Neural cell (in vitro differentiated cells): ENCODE results near the gene NR2E1. TPM values are rescaled to one million over a fixed set of nuclear protein-coding genes. Genes with fewer than 3 reads are reported as not detected.
A peak's percentile ranks its signal among the peaks of the same experiment; 100 is the strongest.

Experiments
- H2AFZ ChIP-seq: fragments of 200-600, 300-800 bp; sonication (generic), shearing (Covaris generic); 2 replicates; pipeline ENCODE4 v1.6.0; 2014; ENCODE audit warnings: low read depth, mild to moderate bottlenecking, antibody characterized with exemption, low read length, moderate library complexity
- H3F3A ChIP-seq: fragments of 200-600 bp; shearing (Covaris generic); 2 replicates; pipeline ENCODE4 v1.6.1; 2016; ENCODE audit warnings: mild to moderate bottlenecking, moderate library complexity, mixed read lengths, antibody characterized with exemption, low read length; ENCODE audit not compliant: insufficient read depth, poor library complexity, severe bottlenecking
- H3K27ac ChIP-seq: fragments of 200-600, 300-800 bp; sonication (generic), shearing (Covaris generic); 2 replicates; pipeline ENCODE4 v1.5.1; 2014; ENCODE audit warnings: mild to moderate bottlenecking, low read length, moderate library complexity
- H3K27me3 ChIP-seq: fragments of 300-800, 200-600 bp; sonication (generic), shearing (Covaris generic); 2 replicates; pipeline ENCODE4 v1.6.0; 2014; ENCODE audit warnings: mild to moderate bottlenecking, low read depth, low read length, moderate library complexity; ENCODE audit not compliant: insufficient read depth
- H3K36me3 ChIP-seq: fragments of 300-800, 200-600 bp; sonication (generic), shearing (Covaris generic); 2 replicates; pipeline ENCODE4 v1.5.1; 2014; ENCODE audit warnings: mild to moderate bottlenecking, antibody characterized with exemption, low read length, moderate library complexity; ENCODE audit not compliant: insufficient read depth
- H3K4me2 ChIP-seq: fragments of 300-800, 200-600 bp; sonication (generic), shearing (Covaris generic); 2 replicates; pipeline ENCODE4 v1.6.0; 2014; ENCODE audit warnings: mild to moderate bottlenecking, low read length
- H3K4me3 ChIP-seq: fragments of 300-800, 200-600 bp; sonication (generic), shearing (Covaris generic); 2 replicates; pipeline ENCODE4 v1.5.1; 2014; ENCODE audit warnings: mild to moderate bottlenecking, low read length, moderate library complexity
- H3K79me2 ChIP-seq: fragments of 200-600 bp; shearing (Covaris generic); replicated peaks from 2 replicates; pipeline ENCODE4 v1.6.0; 2014; ENCODE audit warnings: mild to moderate bottlenecking, low read length, moderate library complexity; ENCODE audit not compliant: insufficient read depth
- H3K9ac ChIP-seq: fragments of 300-800, 200-600 bp; sonication (generic), shearing (Covaris generic); 2 replicates; pipeline ENCODE4 v1.6.1; 2016; ENCODE audit warnings: mild to moderate bottlenecking, low read length, mixed read lengths
- H3K9me2 ChIP-seq: fragments of 200-600 bp; shearing (Covaris generic); 2 replicates; pipeline ENCODE4 v1.6.1; 2016; ENCODE audit warnings: mild to moderate bottlenecking, low read length, mixed read lengths; ENCODE audit not compliant: insufficient read depth
- H3K9me3 ChIP-seq: fragments of 200-600, 300-800 bp; sonication (generic), shearing (Covaris generic); 2 replicates; pipeline ENCODE4 v1.6.1; 2016; ENCODE audit warnings: mild to moderate bottlenecking, mixed run types, low read length, moderate library complexity, mixed read lengths
- H4K20me1 ChIP-seq: fragments of 200-600 bp; shearing (Covaris generic); 2 replicates; pipeline ENCODE4 v1.6.1; 2016; ENCODE audit warnings: mild to moderate bottlenecking, mixed run types; ENCODE audit not compliant: insufficient read depth
- CTCF ChIP-seq: fragments of 450-650 bp; IDR thresholded peaks from 2 replicates; pipeline ENCODE4 v1.5.1; 2014; ENCODE audit warnings: antibody characterized with exemption, mild to moderate bottlenecking, moderate library complexity; ENCODE audit not compliant: poor library complexity, severe bottlenecking
- EP300 ChIP-seq: fragments of 450-650 bp; conservative IDR thresholded peaks from 2 replicates; pipeline ENCODE4 v1.6.1; 2014; ENCODE audit warnings: antibody characterized with exemption, mild to moderate bottlenecking, moderate library complexity; ENCODE audit not compliant: poor library complexity, severe bottlenecking
- EZH2 ChIP-seq: fragments of 200-600, 300-800 bp; shearing (Covaris generic), sonication (generic); IDR thresholded peaks from 2 replicates; pipeline ENCODE4 v1.6.1; 2014; ENCODE audit warnings: antibody characterized with exemption, low read length, borderline replicate concordance, mild to moderate bottlenecking; ENCODE audit not compliant: insufficient read depth, poor library complexity, severe bottlenecking
- MXI1 ChIP-seq: fragments of 450-650 bp; conservative IDR thresholded peaks from 2 replicates; pipeline ENCODE4 v1.6.1; 2014; ENCODE audit warnings: antibody characterized with exemption, mild to moderate bottlenecking; ENCODE audit not compliant: poor library complexity, severe bottlenecking
- POLR2AphosphoS5 ChIP-seq: IDR thresholded peaks from 2 replicates; pipeline ENCODE4 v1.6.1; 2012
- RAD21 ChIP-seq: fragments of 450-650 bp; conservative IDR thresholded peaks from 2 replicates; pipeline ENCODE4 v1.6.1; 2014; ENCODE audit warnings: antibody characterized with exemption, mild to moderate bottlenecking, moderate library complexity
- REST ChIP-seq: IDR thresholded peaks from 2 replicates; pipeline ENCODE4 v1.6.1; 2012; ENCODE audit warnings: borderline replicate concordance
- SMC3 ChIP-seq: fragments of 450-650 bp; conservative IDR thresholded peaks from 2 replicates; pipeline ENCODE4 v1.6.1; 2014; ENCODE audit warnings: antibody characterized with exemption, mild to moderate bottlenecking, moderate library complexity; ENCODE audit not compliant: poor library complexity
- TAF1 ChIP-seq: IDR thresholded peaks from 2 replicates; pipeline ENCODE4 v1.6.1; 2012; ENCODE audit warnings: low read depth
- polyA plus RNA-seq: library from polyadenylated mRNA; depleted of rRNA; stranded (reverse); fragments of >200 nt; gene quantifications from 2 replicates; pipeline ENCODE4 v1.2.3, GENCODE V29; 2014

The NR2E1 gene
- polyA plus RNA-seq, 1 donor from 2014 or later, result 1.3 TPM

GRCh38 chr6:108164815-108165706 lies 761 bp upstream of the NR2E1 start:
- Histone ChIP-seq H3K4me3 (peak overlapping the region; percentile 61), H3K9me2 (no peaks in the 10 kb centered on the region), H3F3A (no peaks in the 10 kb centered on the region), H3K9me3 (no peaks in the 10 kb centered on the region), H3K27ac (no peak overlapping the region), H3K9ac (peak overlapping the region; percentile 33), H3K79me2 (peaks cover 43% of the 10 kb centered on the region), H2AFZ (no peak overlapping the region), H3K36me3 (no peaks in the 10 kb centered on the region), H3K4me2 (peak overlapping the region; percentile 41), H4K20me1 (no peaks in the 10 kb centered on the region), H3K27me3 (peaks cover 100% of the 10 kb centered on the region)
- no peak for TF ChIP-seq MXI1
- TF ChIP-seq POLR2AphosphoS5, result peak; percentile 4
- peak; percentile 35 for TF ChIP-seq EZH2

GRCh38 chr6:108166664-108167448 lies 1.0 kb downstream of the NR2E1 start:
- Histone ChIP-seq H3K27ac (no peak overlapping the region), H3F3A (no peaks in the 10 kb centered on the region), H3K27me3 (peaks cover 100% of the 10 kb centered on the region), H2AFZ (no peak overlapping the region), H3K9me3 (no peaks in the 10 kb centered on the region), H4K20me1 (no peaks in the 10 kb centered on the region), H3K79me2 (peaks cover 43% of the 10 kb centered on the region), H3K9me2 (no peaks in the 10 kb centered on the region), H3K4me2 (no peak overlapping the region), H3K4me3 (no peak overlapping the region), H3K9ac (no peak overlapping the region), H3K36me3 (no peaks in the 10 kb centered on the region)
- TF ChIP-seq EZH2, result no peak
- no peak for TF ChIP-seq RAD21
- TF ChIP-seq EP300, result no peak
- TF ChIP-seq TAF1, result no peak
- no peak for TF ChIP-seq CTCF
- TF ChIP-seq POLR2AphosphoS5, result no peak
- no peak for TF ChIP-seq REST
- TF ChIP-seq MXI1, result no peak
- TF ChIP-seq SMC3, result no peak
